Measurements from ENCODE around the gene RASGEF1C.

RASGEF1C gene

GRCh38 chr5:180157866-180158265 is 51.1 kb downstream of the RASGEF1C start:
- no peak for DNase-seq

GRCh38 chr5:180156141-180156540 is 52.9 kb downstream of the RASGEF1C start:
- no peak for DNase-seq

- DNase-seq = no peak
Observed at GRCh38 chr5:180155365-180155926, 53.6 kb downstream of the RASGEF1C start.

GRCh38 chr5:180154821-180155364 is 54.1 kb downstream of the RASGEF1C start:
- no peak for DNase-seq

GRCh38 chr5:180153991-180154390 is 55.0 kb downstream of the RASGEF1C start:
- DNase-seq = no peak

GRCh38 chr5:180153099-180153498 is 55.9 kb downstream of the RASGEF1C start:
- DNase-seq = no peak

GRCh38 chr5:180143656-180144364 is 65.2 kb downstream of the RASGEF1C start:
- no peak for DNase-seq

- no peak for DNase-seq
Observed at GRCh38 chr5:180142824-180143610, 66.0 kb downstream of the RASGEF1C start.

GRCh38 chr5:180142021-180142765 is 66.8 kb downstream of the RASGEF1C start:
- DNase-seq = no peak

GRCh38 chr5:180141068-180141660 is 67.8 kb downstream of the RASGEF1C start:
- DNase-seq = no peak

GRCh38 chr5:180140571-180140970 is 68.4 kb downstream of the RASGEF1C start:
- DNase-seq = no peak

- DNase-seq = no peak
Observed at GRCh38 chr5:180140079-180140554, 68.9 kb downstream of the RASGEF1C start.

GRCh38 chr5:180139731-180140055 is 69.3 kb downstream of the RASGEF1C start:
- no peak for DNase-seq

- DNase-seq = no peak
Observed at GRCh38 chr5:180138976-180139730, 69.9 kb downstream of the RASGEF1C start.

- no peak for DNase-seq
Observed at GRCh38 chr5:180138214-180138975, 70.6 kb downstream of the RASGEF1C start.

- DNase-seq = no peak
Observed at GRCh38 chr5:180137401-180138213, 71.4 kb downstream of the RASGEF1C start.

GRCh38 chr5:180136630-180137381 is 72.2 kb downstream of the RASGEF1C start:
- no peak for DNase-seq

- DNase-seq = no peak
Observed at GRCh38 chr5:180135967-180136629, 72.9 kb downstream of the RASGEF1C start.
